ENCODE results near the gene SAFB. TPM values are rescaled to one million over a fixed set of nuclear protein-coding genes. Genes with fewer than 3 reads are reported as not detected.
"Not testable (repeated sequence)": the region's sequence is repeated elsewhere in the genome, so short reads cannot be mapped to it uniquely, and the experiment has no call there.

SAFB gene
- total RNA-seq, 4 donors from 2014 or later, result 29.8 to 60.0 (median 56.1) TPM

GRCh38 chr19:5603626-5604025 lies 19.3 kb upstream of the SAFB start:
- no peak for ATAC-seq
- no peak for DNase-seq
- Histone ChIP-seq H3K9me3 (no peaks in the 10 kb centered on the region), H3K4me1 (no peaks in the 10 kb centered on the region), H3K27me3 (no peaks in the 10 kb centered on the region), H3K4me3 (no peak overlapping the region), H3K27ac (no peak overlapping the region), H3K36me3 (peaks cover 0 to 99% of the 10 kb centered on the region in 2 donors)
- TF ChIP-seq, protein P1, sequence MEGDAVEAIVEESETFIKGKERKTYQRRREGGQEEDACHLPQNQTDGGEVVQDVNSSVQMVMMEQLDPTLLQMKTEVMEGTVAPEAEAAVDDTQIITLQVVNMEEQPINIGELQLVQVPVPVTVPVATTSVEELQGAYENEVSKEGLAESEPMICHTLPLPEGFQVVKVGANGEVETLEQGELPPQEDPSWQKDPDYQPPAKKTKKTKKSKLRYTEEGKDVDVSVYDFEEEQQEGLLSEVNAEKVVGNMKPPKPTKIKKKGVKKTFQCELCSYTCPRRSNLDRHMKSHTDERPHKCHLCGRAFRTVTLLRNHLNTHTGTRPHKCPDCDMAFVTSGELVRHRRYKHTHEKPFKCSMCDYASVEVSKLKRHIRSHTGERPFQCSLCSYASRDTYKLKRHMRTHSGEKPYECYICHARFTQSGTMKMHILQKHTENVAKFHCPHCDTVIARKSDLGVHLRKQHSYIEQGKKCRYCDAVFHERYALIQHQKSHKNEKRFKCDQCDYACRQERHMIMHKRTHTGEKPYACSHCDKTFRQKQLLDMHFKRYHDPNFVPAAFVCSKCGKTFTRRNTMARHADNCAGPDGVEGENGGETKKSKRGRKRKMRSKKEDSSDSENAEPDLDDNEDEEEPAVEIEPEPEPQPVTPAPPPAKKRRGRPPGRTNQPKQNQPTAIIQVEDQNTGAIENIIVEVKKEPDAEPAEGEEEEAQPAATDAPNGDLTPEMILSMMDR (IDR thresholded peaks at IDR 0.05 in 4 of 5, conservative IDR thresholded peaks at IDR 0.05 in 1 of 5), result no peak
- TF ChIP-seq POLR2A (IDR thresholded peaks at IDR 0.05), result no peak
- in situ Hi-C loops (cut with MboI; ENCODE audit: low sequenced_read_pairs in 4 of 4), result no loop called here
- intact Hi-C loops (cut with DNase I; ENCODE audit: low total_unique reads), result no loop called here

DNA sequence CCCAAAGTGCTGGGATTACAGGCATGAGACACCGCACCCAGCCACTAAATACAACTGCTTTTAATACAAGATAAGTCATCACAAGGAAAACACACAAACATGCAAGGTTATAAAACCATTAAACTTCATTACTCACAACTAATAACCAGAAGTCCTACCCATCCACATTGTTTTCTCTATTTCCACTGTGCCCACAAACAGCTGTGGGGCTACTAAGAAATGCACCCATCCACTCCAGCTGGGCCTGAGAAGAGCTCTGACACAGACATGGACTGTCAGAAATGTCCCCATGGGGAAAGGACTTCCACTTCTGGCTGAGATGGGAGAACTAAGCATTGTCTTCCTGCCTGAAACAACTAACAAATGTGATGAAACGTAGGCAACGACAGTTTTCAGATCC lies 17.5 kb upstream of the SAFB start:
- no peak for DNase-seq
- in situ Hi-C loops (cut with MboI; ENCODE audit: low sequenced_read_pairs in 4 of 4) (no loop called here), intact Hi-C loops (cut with DNase I; ENCODE audit: low total_unique reads) (no loop called here)
- no peaks in the 10 kb centered on the region for H3K27me3 ChIP-seq
- peaks cover 0 to 98% of the 10 kb centered on the region in 2 donors for H3K36me3 ChIP-seq
- no peaks in the 10 kb centered on the region for H3K4me1 ChIP-seq
- no peak for TF ChIP-seq POLR2A (IDR thresholded peaks at IDR 0.05)
- TF ChIP-seq, protein P1 (IDR thresholded peaks at IDR 0.05 in 4 of 5, conservative IDR thresholded peaks at IDR 0.05 in 1 of 5), result no peak
- no peak for ATAC-seq
- no peak overlapping the region for H3K27ac ChIP-seq
- no peak overlapping the region for H3K4me3 ChIP-seq
- no peaks in the 10 kb centered on the region for H3K9me3 ChIP-seq

DNA sequence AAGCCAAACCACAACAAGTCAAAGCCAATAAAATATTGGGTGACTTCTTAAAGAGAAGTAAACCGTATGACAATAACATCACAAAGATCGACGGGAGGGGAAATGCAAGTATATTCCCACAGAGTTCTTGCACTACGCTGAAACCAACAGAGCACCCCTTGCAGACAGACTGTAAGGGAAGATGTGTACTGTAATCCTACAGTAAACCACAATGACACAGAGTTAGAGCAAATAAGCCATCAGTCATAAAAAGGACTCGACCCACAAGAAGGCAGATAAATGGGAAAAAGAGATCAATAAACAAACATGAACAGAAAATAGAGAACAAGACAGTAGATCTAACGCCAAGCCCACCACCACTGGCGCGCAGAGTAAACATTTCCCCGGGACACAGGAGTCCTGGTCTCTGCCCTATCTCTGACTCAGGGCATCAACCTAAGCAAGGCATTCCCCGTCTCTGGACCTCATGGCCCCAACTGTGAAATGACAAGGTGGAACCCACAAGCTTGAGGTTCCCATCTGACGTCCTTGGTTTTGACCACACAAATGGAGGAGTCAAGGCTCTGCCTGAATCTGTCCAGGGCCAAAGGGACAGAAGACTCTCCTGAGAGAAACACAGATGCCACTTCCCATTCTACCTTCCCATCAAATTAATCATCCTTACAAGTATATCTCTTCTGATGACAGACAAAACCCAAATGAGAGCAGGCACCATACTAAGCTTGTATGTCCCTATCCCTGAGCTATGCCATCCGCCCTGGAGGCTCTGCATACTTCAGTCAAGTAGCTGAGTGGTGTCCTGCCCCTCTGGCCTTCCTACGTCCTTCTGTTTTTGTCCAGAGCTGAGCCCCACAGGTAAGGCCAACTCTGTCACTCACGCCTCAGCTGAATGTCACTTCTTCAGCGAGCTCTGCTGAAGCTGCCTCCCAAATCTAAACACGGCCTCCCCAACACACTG lies 15.3 kb upstream of the SAFB start:
- H3K36me3 ChIP-seq, result peaks cover 0 to 91% of the 10 kb centered on the region in 2 donors
- H3K27me3 ChIP-seq, result no peaks in the 10 kb centered on the region
- in situ Hi-C loops (cut with MboI; ENCODE audit: low sequenced_read_pairs in 4 of 4) (no loop called here), intact Hi-C loops (cut with DNase I; ENCODE audit: low total_unique reads) (no loop called here)
- DNase-seq, result no peak
- ATAC-seq, result no peak
- no peak overlapping the region for H3K4me3 ChIP-seq
- TF ChIP-seq, protein P1 (IDR thresholded peaks at IDR 0.05 in 4 of 5, conservative IDR thresholded peaks at IDR 0.05 in 1 of 5), result no peak
- TF ChIP-seq POLR2A (IDR thresholded peaks at IDR 0.05), result no peak
- H3K4me1 ChIP-seq, result no peaks in the 10 kb centered on the region
- H3K9me3 ChIP-seq, result no peaks in the 10 kb centered on the region
- no peak overlapping the region for H3K27ac ChIP-seq

GRCh38 chr19:5608291-5608690 lies 14.6 kb upstream of the SAFB start:
- Histone ChIP-seq H3K9me3 (no peaks in the 10 kb centered on the region), H3K4me3 (no peak overlapping the region), H3K36me3 (peaks cover 0 to 91% of the 10 kb centered on the region in 2 donors), H3K27ac (no peak overlapping the region), H3K4me1 (no peaks in the 10 kb centered on the region), H3K27me3 (no peaks in the 10 kb centered on the region)
- intact Hi-C loops (cut with DNase I; ENCODE audit: low total_unique reads) (no loop called here), in situ Hi-C loops (cut with MboI; ENCODE audit: low sequenced_read_pairs in 4 of 4) (no loop called here)
- TF ChIP-seq, protein P1 (IDR thresholded peaks at IDR 0.05 in 4 of 5, conservative IDR thresholded peaks at IDR 0.05 in 1 of 5), result no peak
- no peak for TF ChIP-seq POLR2A (IDR thresholded peaks at IDR 0.05)
- DNase-seq (no peak), ATAC-seq (peak in 1 of 2 donors; percentile 23)

DNA sequence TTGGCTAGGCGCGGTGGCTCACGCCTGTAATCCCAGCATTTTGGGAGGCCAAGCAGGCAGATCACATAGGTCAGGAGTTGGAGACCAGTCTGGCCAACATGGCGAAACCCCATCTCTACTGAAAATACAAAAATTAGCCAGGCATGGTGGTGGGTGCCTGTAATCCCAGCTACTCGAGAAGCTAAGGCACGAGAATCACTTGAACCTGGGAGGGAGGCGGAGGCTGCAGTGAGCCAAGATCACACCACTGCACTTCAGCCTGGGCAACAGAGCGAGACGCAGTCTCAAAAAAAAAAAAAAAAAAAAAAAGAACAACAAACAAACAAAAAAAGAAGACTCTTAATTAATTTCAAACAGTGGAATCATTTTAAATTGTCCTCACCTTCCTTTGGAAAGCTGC lies 14.1 kb upstream of the SAFB start:
- DNase-seq; H3K4me1 ChIP-seq; H3K4me3 ChIP-seq; ATAC-seq; H3K9me3 ChIP-seq; H3K27me3 ChIP-seq; in situ Hi-C loops (cut with MboI; ENCODE audit: low sequenced_read_pairs in 4 of 4); intact Hi-C loops (cut with DNase I; ENCODE audit: low total_unique reads); H3K27ac ChIP-seq: not testable (repeated sequence)
- peaks cover 0 to 91% of the 10 kb centered on the region in 2 donors for H3K36me3 ChIP-seq
